ENCODE results near the gene ABCC10. TPM values are rescaled to one million over a fixed set of nuclear protein-coding genes. Genes with fewer than 3 reads are reported as not detected.

The ABCC10 gene
- total RNA-seq, 1 donor from 2014 or later: 55.8 TPM

- Mint-ChIP-seq H3K9me3 (no peaks in the 10 kb centered on the region), H3K27ac (no peak overlapping the region), H3K4me1 (peaks cover 31% of the 10 kb centered on the region), H3K36me3 (no peaks in the 10 kb centered on the region), H3K4me3 (no peak overlapping the region), H3K27me3 (ENCODE audit: low read depth) (no peaks in the 10 kb centered on the region)
- no peak for TF ChIP-seq CTCF (IDR thresholded peaks at IDR 0.05; ENCODE audit: unreplicated experiment)
- no peak for DNase-seq (ENCODE audit: low spot score in 2 of 2, unreplicated experiment in 2 of 2)
These were observed 65.3 kb downstream of the ABCC10 start for GRCh38 chr6:43492673-43493072.

GRCh38 chr6:43493230-43493629 is 65.9 kb downstream of the ABCC10 start:
- Mint-ChIP-seq H3K36me3 (no peaks in the 10 kb centered on the region), H3K9me3 (no peaks in the 10 kb centered on the region), H3K4me1 (peaks cover 31% of the 10 kb centered on the region), H3K4me3 (no peak overlapping the region), H3K27ac (no peak overlapping the region), H3K27me3 (ENCODE audit: low read depth) (no peaks in the 10 kb centered on the region)
- TF ChIP-seq CTCF (IDR thresholded peaks at IDR 0.05; ENCODE audit: unreplicated experiment): no peak
- no peak for DNase-seq (ENCODE audit: low spot score in 2 of 2, unreplicated experiment in 2 of 2)

GRCh38 chr6:43493833-43494232 is 66.5 kb downstream of the ABCC10 start:
- DNase-seq (ENCODE audit: low spot score in 2 of 2, unreplicated experiment in 2 of 2): no peak
- Mint-ChIP-seq H3K4me3 (no peak overlapping the region), H3K27ac (peak overlapping the region; percentile 75), H3K27me3 (ENCODE audit: low read depth) (no peaks in the 10 kb centered on the region), H3K4me1 (peaks cover 31% of the 10 kb centered on the region), H3K9me3 (no peaks in the 10 kb centered on the region), H3K36me3 (no peaks in the 10 kb centered on the region)
- no peak for TF ChIP-seq CTCF (IDR thresholded peaks at IDR 0.05; ENCODE audit: unreplicated experiment)

GRCh38 chr6:43494321-43494720 is 67.0 kb downstream of the ABCC10 start:
- H3K9me3 Mint-ChIP-seq: no peaks in the 10 kb centered on the region

GRCh38 chr6:43494766-43495165 is 67.4 kb downstream of the ABCC10 start:
- Mint-ChIP-seq H3K27me3 (ENCODE audit: low read depth) (no peaks in the 10 kb centered on the region), H3K9me3 (no peaks in the 10 kb centered on the region), H3K4me1 (peaks cover 31% of the 10 kb centered on the region), H3K36me3 (peaks cover 4% of the 10 kb centered on the region), H3K4me3 (no peak overlapping the region), H3K27ac (no peak overlapping the region)
- DNase-seq (ENCODE audit: low spot score in 2 of 2, unreplicated experiment in 2 of 2): no peak
- TF ChIP-seq CTCF (IDR thresholded peaks at IDR 0.05; ENCODE audit: unreplicated experiment): no peak

More at GRCh38 chr6:43494321-43494720, 67.0 kb downstream of the ABCC10 start:
- TF ChIP-seq CTCF (IDR thresholded peaks at IDR 0.05; ENCODE audit: unreplicated experiment): no peak
- H3K27ac Mint-ChIP-seq: peak overlapping the region; percentile 75
- H3K27me3 Mint-ChIP-seq (ENCODE audit: low read depth): no peaks in the 10 kb centered on the region
- no peak for DNase-seq (ENCODE audit: low spot score in 2 of 2, unreplicated experiment in 2 of 2)
- H3K4me1 Mint-ChIP-seq: peaks cover 31% of the 10 kb centered on the region
- no peak overlapping the region for H3K4me3 Mint-ChIP-seq
- no peaks in the 10 kb centered on the region for H3K36me3 Mint-ChIP-seq

- Mint-ChIP-seq H3K27ac (peak overlapping the region; percentile 88), H3K36me3 (peaks cover 4% of the 10 kb centered on the region), H3K4me3 (no peak overlapping the region), H3K9me3 (no peaks in the 10 kb centered on the region), H3K27me3 (ENCODE audit: low read depth) (no peaks in the 10 kb centered on the region), H3K4me1 (peaks cover 31% of the 10 kb centered on the region)
- no peak for TF ChIP-seq CTCF (IDR thresholded peaks at IDR 0.05; ENCODE audit: unreplicated experiment)
- no peak for DNase-seq (ENCODE audit: low spot score in 2 of 2, unreplicated experiment in 2 of 2)
These were observed 68.1 kb downstream of the ABCC10 start for GRCh38 chr6:43495409-43495941.

Measured in mesothelial cell of epicardium (in vitro differentiated cells).